HAP-1 (cell line): ENCODE data around the gene FES.
"Not testable (repeated sequence)": the region's sequence is repeated elsewhere in the genome, so short reads cannot be mapped to it uniquely, and the experiment has no call there.

Experiments used
- DNase-seq, 2 experiments: peaks; one replicate each; pipeline ENCODE4 v3.0.0-alpha.2; 2016 to 2020; ENCODE audit warnings: low spot score in 2 of 2
- H3K27me3 ChIP-seq: fragments of 250-450 bp; sonication (Bioruptor Pico); 2 replicates; pipeline ENCODE4 v1.5.1; 2020; ENCODE audit warnings: low read depth, mild to moderate bottlenecking, moderate library complexity
- H3K36me3 ChIP-seq: fragments of 250-450 bp; sonication (Bioruptor Pico); replicated peaks from 2 replicates; pipeline ENCODE4 v1.5.1; 2020; ENCODE audit warnings: mild to moderate bottlenecking
- H3K4me1 ChIP-seq: fragments of 250-450 bp; sonication (Bioruptor Pico); 2 replicates; pipeline ENCODE4 v1.5.1; 2020; ENCODE audit warnings: mild to moderate bottlenecking
- H3K4me3 ChIP-seq: fragments of 250-450 bp; sonication (Bioruptor Pico); 2 replicates; pipeline ENCODE4 v1.5.1; 2020; ENCODE audit warnings: mild to moderate bottlenecking, moderate library complexity
- H3K9me3 ChIP-seq: fragments of 250-450 bp; sonication (Bioruptor Pico); 2 replicates; pipeline ENCODE4 v1.5.1; 2020; ENCODE audit warnings: mild to moderate bottlenecking, moderate library complexity
- in situ Hi-C: fragments of 300-500 bp; cut with MboI; formaldehyde crosslinking; loops from 3 replicates; pipeline ENCODE4 v1.14.3; 2020; ENCODE audit warnings: low sequenced_read_pairs, inconsistent platforms, mixed read lengths

The FES gene

DNA sequence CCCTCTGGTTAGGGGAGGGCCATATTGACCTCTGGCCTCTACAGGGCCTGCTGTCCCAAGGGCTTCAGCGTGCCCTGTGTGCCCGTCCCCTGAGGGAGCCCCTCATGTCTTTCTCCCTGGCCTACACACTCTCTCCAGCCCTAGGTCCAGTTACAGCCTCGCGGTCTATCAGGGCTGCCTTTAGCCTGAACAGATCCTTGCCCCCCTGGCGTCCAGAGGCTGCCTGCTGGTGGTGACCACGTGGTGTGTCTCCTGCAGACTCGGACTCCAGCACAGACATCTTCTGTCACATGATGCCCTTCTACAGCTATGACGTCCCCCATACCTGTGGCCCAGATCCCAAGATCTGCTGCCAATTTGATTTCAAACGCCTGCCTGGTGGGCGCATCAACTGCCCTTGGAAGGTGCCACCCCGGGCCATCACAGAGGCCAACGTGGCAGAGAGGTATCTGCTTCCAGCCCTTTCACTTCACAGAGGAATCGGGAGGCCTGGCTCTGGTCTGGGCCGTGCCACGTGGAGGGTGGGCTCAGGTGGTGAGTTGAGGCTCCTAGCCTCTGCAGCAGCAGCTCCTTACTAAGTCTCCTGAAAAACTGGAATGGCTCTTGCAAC, 22.9 kb downstream of the FES start:
- in situ Hi-C loops, result no loop called here
- Histone ChIP-seq H3K36me3 (peaks cover 59% of the 10 kb centered on the region), H3K9me3 (no peaks in the 10 kb centered on the region), H3K27me3 (no peaks in the 10 kb centered on the region), H3K4me1 (peaks cover 7% of the 10 kb centered on the region), H3K4me3 (no peak overlapping the region)
- no peak for DNase-seq

GRCh38 chr15:90907838-90908507, 23.7 kb downstream of the FES start:
- Histone ChIP-seq H3K36me3 (peaks cover 65% of the 10 kb centered on the region), H3K4me3 (no peak overlapping the region), H3K9me3 (no peaks in the 10 kb centered on the region), H3K27me3 (no peaks in the 10 kb centered on the region), H3K4me1 (peaks cover 7% of the 10 kb centered on the region)
- no peak for DNase-seq
- in situ Hi-C loops, result no loop called here

DNA sequence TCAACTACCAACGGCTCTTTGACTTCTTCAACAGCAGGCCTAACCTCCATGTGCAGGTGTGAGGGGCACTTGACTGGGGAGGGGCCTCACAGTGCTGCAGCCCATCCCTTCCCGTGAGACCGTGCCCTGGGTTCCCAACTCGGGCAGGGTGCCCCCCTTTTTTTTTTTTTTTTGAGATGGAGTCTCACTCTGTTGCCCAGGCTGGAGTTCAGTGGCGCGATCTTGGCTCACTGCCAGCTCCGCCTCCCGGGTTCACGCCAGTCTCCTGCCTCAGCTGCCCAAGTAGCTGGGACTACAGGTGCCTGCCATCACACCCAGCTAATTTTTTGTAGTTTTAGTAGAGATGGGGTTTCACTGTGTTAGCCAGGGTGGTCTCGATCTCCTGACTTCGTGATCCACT, 25.1 kb downstream of the FES start:
- in situ Hi-C loops, H3K9me3 ChIP-seq, H3K27me3 ChIP-seq, H3K4me1 ChIP-seq, DNase-seq, H3K4me3 ChIP-seq: not testable (repeated sequence)
- H3K36me3 ChIP-seq, result peaks cover 77% of the 10 kb centered on the region

- Histone ChIP-seq H3K9me3 (no peaks in the 10 kb centered on the region), H3K27me3 (no peaks in the 10 kb centered on the region), H3K4me3 (no peak overlapping the region), H3K4me1 (no peaks in the 10 kb centered on the region), H3K36me3 (peaks cover 77% of the 10 kb centered on the region)
- DNase-seq, result no peak
- in situ Hi-C loops, result no loop called here
These were observed 25.7 kb downstream of the FES start for GRCh38 chr15:90909976-90910375.

GRCh38 chr15:90910441-90911301, 26.4 kb downstream of the FES start:
- in situ Hi-C loops, result no loop called here
- Histone ChIP-seq H3K27me3 (no peaks in the 10 kb centered on the region), H3K4me3 (no peak overlapping the region), H3K36me3 (peaks cover 73% of the 10 kb centered on the region), H3K9me3 (no peaks in the 10 kb centered on the region), H3K4me1 (no peaks in the 10 kb centered on the region)
- no peak for DNase-seq

DNA sequence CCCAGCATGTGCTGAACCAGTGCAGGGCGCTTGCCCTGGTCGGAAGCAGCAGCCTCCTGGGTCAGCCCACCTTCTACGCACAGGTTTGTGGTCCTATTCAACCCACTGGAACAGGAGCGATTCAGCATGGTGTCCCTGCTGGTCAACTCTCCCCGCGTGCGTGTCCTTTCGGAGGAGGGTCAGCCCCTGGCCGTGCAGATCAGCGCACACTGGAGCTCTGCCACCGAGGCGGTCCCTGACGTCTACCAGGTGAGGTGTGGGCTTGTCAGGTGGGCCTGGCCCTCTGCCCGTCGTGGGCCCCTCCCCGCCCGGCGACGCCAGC, 27.0 kb downstream of the FES start:
- no peaks in the 10 kb centered on the region for H3K4me1 ChIP-seq
- H3K4me3 ChIP-seq, result no peak overlapping the region
- H3K27me3 ChIP-seq, result no peaks in the 10 kb centered on the region
- in situ Hi-C loops, result no loop called here
- no peak for DNase-seq
- no peaks in the 10 kb centered on the region for H3K9me3 ChIP-seq
- peaks cover 72% of the 10 kb centered on the region for H3K36me3 ChIP-seq

- H3K4me1 ChIP-seq, result no peaks in the 10 kb centered on the region
- in situ Hi-C loops, result no loop called here
- no peaks in the 10 kb centered on the region for H3K27me3 ChIP-seq
- peaks cover 66% of the 10 kb centered on the region for H3K36me3 ChIP-seq
- no peaks in the 10 kb centered on the region for H3K9me3 ChIP-seq
- H3K4me3 ChIP-seq, result no peak overlapping the region
- DNase-seq, result no peak
These were observed 27.8 kb downstream of the FES start for GRCh38 chr15:90911906-90912769.

- DNase-seq, result no peak
- no peaks in the 10 kb centered on the region for H3K4me1 ChIP-seq
- in situ Hi-C loops, result no loop called here
- no peak overlapping the region for H3K4me3 ChIP-seq
- no peaks in the 10 kb centered on the region for H3K27me3 ChIP-seq
- no peaks in the 10 kb centered on the region for H3K9me3 ChIP-seq
- peaks cover 66% of the 10 kb centered on the region for H3K36me3 ChIP-seq
These were observed 28.4 kb downstream of the FES start for GRCh38 chr15:90912770-90913075.

DNA sequence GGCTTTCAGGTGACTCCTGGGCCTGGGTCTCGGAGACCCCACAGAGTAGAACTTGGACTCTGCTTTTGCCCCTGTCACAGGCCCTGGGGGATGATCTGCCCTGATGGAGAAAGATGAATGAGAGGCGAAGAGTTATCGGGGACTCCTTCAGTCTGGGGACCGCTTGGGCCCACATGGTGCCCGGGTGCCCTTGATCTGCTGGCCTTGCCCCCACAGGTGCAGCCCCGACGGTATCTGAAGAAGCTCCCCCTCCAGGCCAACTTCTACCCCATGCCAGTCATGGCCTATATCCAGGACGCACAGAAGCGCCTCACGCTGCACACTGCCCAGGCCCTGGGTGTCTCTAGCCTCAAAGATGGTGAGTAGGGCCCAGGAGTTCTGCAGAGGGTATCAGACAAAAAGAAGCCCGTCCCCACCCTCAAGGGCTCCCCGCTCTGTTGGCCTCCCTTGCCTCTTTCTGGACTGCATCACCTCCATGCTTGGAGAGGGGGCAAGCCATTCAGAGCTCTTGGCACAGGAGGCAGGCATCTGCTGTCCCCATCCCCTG, 29.2 kb downstream of the FES start:
- no peak for DNase-seq
- Histone ChIP-seq H3K4me1 (no peaks in the 10 kb centered on the region), H3K4me3 (no peak overlapping the region), H3K36me3 (peaks cover 73% of the 10 kb centered on the region), H3K9me3 (no peaks in the 10 kb centered on the region), H3K27me3 (no peaks in the 10 kb centered on the region)
- in situ Hi-C loops, result no loop called here

- Histone ChIP-seq H3K36me3 (peaks cover 78% of the 10 kb centered on the region), H3K27me3 (no peaks in the 10 kb centered on the region), H3K9me3 (no peaks in the 10 kb centered on the region), H3K4me3 (no peak overlapping the region), H3K4me1 (no peaks in the 10 kb centered on the region)
- in situ Hi-C loops, result no loop called here
- no peak for DNase-seq
These were observed 30.2 kb downstream of the FES start for GRCh38 chr15:90914305-90915080.

DNA sequence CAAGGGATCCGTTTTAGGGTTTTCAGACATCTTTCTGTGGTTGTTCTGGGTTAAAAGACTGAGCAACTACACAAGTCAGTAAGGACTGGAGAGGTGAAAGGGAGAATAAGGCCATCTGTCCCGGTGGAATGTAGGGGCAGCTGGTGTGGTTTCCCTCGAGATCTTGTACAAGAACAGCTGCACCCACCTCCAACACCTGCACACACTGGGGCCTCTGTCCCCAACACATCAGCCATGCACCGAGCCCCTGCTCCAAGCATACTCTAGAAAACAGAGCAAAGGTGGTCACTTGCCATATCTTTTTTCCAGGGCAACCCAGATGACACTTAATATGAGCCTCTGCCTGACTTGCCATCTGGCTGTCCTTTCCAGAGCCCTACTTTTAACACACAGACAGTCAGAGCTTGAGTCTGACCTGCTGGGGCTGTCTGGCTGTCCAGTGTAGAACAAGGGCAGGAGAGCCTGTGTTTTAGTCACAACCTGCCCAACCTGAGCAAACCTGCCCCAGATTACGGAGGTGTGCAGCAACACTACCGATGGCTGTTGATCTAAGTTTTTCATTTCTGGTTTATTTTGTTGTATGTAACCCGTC, 31.0 kb downstream of the FES start:
- H3K36me3 ChIP-seq, result peaks cover 83% of the 10 kb centered on the region
- no peak for DNase-seq
- H3K4me1 ChIP-seq, result no peaks in the 10 kb centered on the region
- H3K27me3 ChIP-seq, result no peaks in the 10 kb centered on the region
- no peak overlapping the region for H3K4me3 ChIP-seq
- no peaks in the 10 kb centered on the region for H3K9me3 ChIP-seq
- in situ Hi-C loops, result no loop called here

DNA sequence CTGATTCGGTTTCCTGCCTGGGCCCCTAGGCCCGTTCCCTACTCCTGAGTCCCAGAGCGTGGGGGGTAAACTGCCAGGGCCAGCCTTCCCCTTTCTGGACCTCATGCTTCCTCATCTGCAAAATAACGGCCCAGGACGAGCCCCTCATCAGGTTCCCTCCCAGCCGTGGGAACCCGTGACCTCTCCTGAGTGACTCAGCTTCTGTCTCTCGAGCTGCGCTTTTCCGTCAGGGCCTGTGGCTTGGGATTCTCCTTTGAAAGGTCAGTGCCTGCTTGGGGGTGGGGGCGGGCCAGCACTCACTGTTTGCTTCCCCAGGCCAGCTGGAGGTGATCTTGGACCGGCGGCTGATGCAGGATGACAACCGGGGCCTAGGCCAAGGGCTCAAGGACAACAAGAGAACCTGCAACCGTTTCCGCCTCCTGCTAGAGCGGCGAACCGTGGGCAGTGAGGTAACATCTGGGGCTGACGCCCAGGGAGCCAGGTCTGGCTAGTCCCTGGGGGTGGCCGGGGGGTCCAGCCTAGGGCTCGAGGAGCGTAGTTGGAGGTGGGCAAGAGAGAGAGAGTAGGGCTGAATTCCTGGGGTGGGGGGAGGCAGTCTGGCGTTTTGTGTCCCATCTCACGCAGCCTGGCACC, 31.6 kb downstream of the FES start:
- H3K36me3 ChIP-seq, result peaks cover 83% of the 10 kb centered on the region
- DNase-seq, result no peak
- in situ Hi-C loops, result no loop called here

More for the DNA sequence above, 31.6 kb downstream of the FES start:
- no peak overlapping the region for H3K4me3 ChIP-seq
- H3K4me1 ChIP-seq, result no peaks in the 10 kb centered on the region
- H3K9me3 ChIP-seq, result no peaks in the 10 kb centered on the region
- H3K27me3 ChIP-seq, result no peaks in the 10 kb centered on the region
